RWPE2 (cell line): Measurements from ENCODE around the gene HUS1B.

Experiments
- ATAC-seq: fragments of 200-7000 bp; cut with Tn5 transposase; 3 replicates; pipeline ENCODE4 v1.9.1; 2021; ENCODE audit warnings: low read depth
- DNase-seq: peaks from one replicate; pipeline ENCODE4 v3.0.0-alpha.2; 2020; ENCODE audit warnings: low spot score
- H3K27ac ChIP-seq: fragments of 450-650 bp; 2 replicates; pipeline ENCODE4 v1.5.1; 2017; ENCODE audit warnings: mild to moderate bottlenecking; ENCODE audit not compliant: poor library complexity, severe bottlenecking
- H3K27me3 ChIP-seq: fragments of 250-450 bp; sonication (Bioruptor Pico); 2 replicates; pipeline ENCODE4 v1.5.1; 2021; ENCODE audit warnings: mild to moderate bottlenecking, moderate library complexity; ENCODE audit not compliant: insufficient read depth, poor library complexity, severe bottlenecking
- H3K36me3 ChIP-seq: fragments of 250-450 bp; sonication (Bioruptor Pico); 2 replicates; pipeline ENCODE4 v1.5.1; 2020; ENCODE audit warnings: low read depth, mild to moderate bottlenecking, moderate library complexity
- H3K4me1 ChIP-seq: fragments of 250-450 bp; sonication (Bioruptor Pico); 2 replicates; pipeline ENCODE4 v1.5.1; 2021; ENCODE audit warnings: mild to moderate bottlenecking, moderate library complexity; ENCODE audit not compliant: insufficient read depth, poor library complexity, severe bottlenecking
- H3K4me3 ChIP-seq: fragments of 250-450 bp; sonication (Bioruptor Pico); 2 replicates; pipeline ENCODE4 v1.5.1; 2021; ENCODE audit warnings: mild to moderate bottlenecking, moderate library complexity; ENCODE audit not compliant: severe bottlenecking
- H3K9me3 ChIP-seq: fragments of 250-450 bp; sonication (Bioruptor Pico); 2 replicates; pipeline ENCODE4 v1.5.1; 2021; ENCODE audit warnings: mild to moderate bottlenecking, moderate library complexity; ENCODE audit not compliant: severe bottlenecking
- CTCF ChIP-seq: fragments of 450-650 bp; IDR thresholded peaks from one replicate; pipeline ENCODE4 v1.5.1; 2017; ENCODE audit warnings: mild to moderate bottlenecking, moderate library complexity; ENCODE audit not compliant: poor library complexity, severe bottlenecking

HUS1B gene

GRCh38 chr6:693723-694009 is 36.8 kb upstream of the HUS1B start:
- no peak for DNase-seq
- TF ChIP-seq CTCF, result no peak
- Histone ChIP-seq H3K27ac (no peak overlapping the region), H3K36me3 (peaks cover 16% of the 10 kb centered on the region; the same call in 1 of the 2 replicates), H3K27me3 (no peaks in the 10 kb centered on the region), H3K4me1 (peaks cover 9% of the 10 kb centered on the region), H3K4me3 (peak overlapping the region; percentile 81), H3K9me3 (no peaks in the 10 kb centered on the region)
- no peak for ATAC-seq

- H3K9me3 ChIP-seq, result no peaks in the 10 kb centered on the region
- no peak for TF ChIP-seq CTCF
- no peaks in the 10 kb centered on the region for H3K27me3 ChIP-seq
- ATAC-seq (peak; percentile 83), DNase-seq (peak; percentile 86)
- H3K4me1 ChIP-seq, result peaks cover 9% of the 10 kb centered on the region
- peaks cover 17% of the 10 kb centered on the region; the same call in 1 of the 2 replicates for H3K36me3 ChIP-seq
- peak within 1 kb of the TSS; percentile 81 for H3K4me3 ChIP-seq
- peak within 1 kb of the TSS; percentile 55 for H3K27ac ChIP-seq
Observed at GRCh38 chr6:692858-693722, 36.2 kb upstream of the HUS1B start, which contains the start of gene EXOC2. TSS of gene EXOC2 (minus strand) at chr6:693139. CDS start at chr6:637818, 55,321 bp downstream.

- H3K27ac ChIP-seq, result peak overlapping the region; percentile 55
- peak overlapping the region; percentile 81 for H3K4me3 ChIP-seq
- peaks cover 9% of the 10 kb centered on the region for H3K4me1 ChIP-seq
- TF ChIP-seq CTCF, result no peak
- no peaks in the 10 kb centered on the region for H3K9me3 ChIP-seq
- no peaks in the 10 kb centered on the region for H3K27me3 ChIP-seq
- DNase-seq (no peak), ATAC-seq (peak; percentile 86)
- H3K36me3 ChIP-seq, result peaks cover 17% of the 10 kb centered on the region; the same call in 1 of the 2 replicates
Observed at GRCh38 chr6:692356-692851, 35.5 kb upstream of the HUS1B start.

GRCh38 chr6:689223-689622 is 32.3 kb upstream of the HUS1B start:
- ATAC-seq (no peak), DNase-seq (no peak)
- Histone ChIP-seq H3K36me3 (peaks cover 17% of the 10 kb centered on the region; the same call in 1 of the 2 replicates), H3K4me1 (peaks cover 16% of the 10 kb centered on the region), H3K9me3 (no peaks in the 10 kb centered on the region), H3K27ac (no peak overlapping the region), H3K27me3 (no peaks in the 10 kb centered on the region), H3K4me3 (no peak overlapping the region)
- no peak for TF ChIP-seq CTCF

- H3K4me3 ChIP-seq, result no peak overlapping the region
- peak; percentile 8 for TF ChIP-seq CTCF
- ATAC-seq (no peak), DNase-seq (no peak)
- no peak overlapping the region for H3K27ac ChIP-seq
- H3K9me3 ChIP-seq, result no peaks in the 10 kb centered on the region
- H3K36me3 ChIP-seq, result peaks cover 17% of the 10 kb centered on the region; the same call in 1 of the 2 replicates
- no peaks in the 10 kb centered on the region for H3K27me3 ChIP-seq
- H3K4me1 ChIP-seq, result peaks cover 22% of the 10 kb centered on the region
Observed at GRCh38 chr6:686497-686896, 29.6 kb upstream of the HUS1B start.
